IMR-90 (cell line): Measurements from ENCODE around the gene KY. TPM values are rescaled to one million over a fixed set of nuclear protein-coding genes. Genes with fewer than 3 reads are reported as not detected.

ENCODE experiments used
- ATAC-seq: fragments of 200-7000 bp; cut with Tn5 transposase; 2 replicates; pipeline ENCODE4 v1.9.1; 2020; ENCODE audit warnings: low read depth, mild to moderate bottlenecking, moderate library complexity
- BruUV-seq: library from RNA; stranded (reverse); fragments of 400-500 nt; replicated peaks from 2 replicates; lab custom pipeline; 2021; lab: Mats Ljungman, UMichigan
- CTCF ChIA-PET: fragments of 300-600 bp; formaldehyde crosslinking; extraction: SDS; loops from one replicate; lab custom pipeline; 2021; ENCODE audit warnings: antibody characterized with exemption; lab: Yijun Ruan, JAX
- POLR2A ChIA-PET: fragments of 300-600 bp; sonication (Branson Sonifier 250); formaldehyde crosslinking; loops from one replicate; lab custom pipeline; 2022; ENCODE audit warnings: antibody characterized with exemption; ENCODE audit not compliant: unreplicated experiment; lab: Charles Lee
- DNase-seq: peaks from one replicate; pipeline ENCODE4 v3.0.0; 2013
- H2AFZ ChIP-seq: replicated peaks from 2 replicates; pipeline ENCODE3; 2013; ENCODE audit warnings: low read length, mild to moderate bottlenecking; ENCODE audit not compliant: poor library complexity
- H2AK5ac ChIP-seq: 2 replicates; pipeline ENCODE4 v1.6.1; 2013; ENCODE audit warnings: low read depth, low read length, inconsistent platforms
- H2AK9ac ChIP-seq: replicated peaks from 2 replicates; pipeline ENCODE3; 2013; ENCODE audit warnings: mild to moderate bottlenecking, low read depth, low read length, moderate library complexity; ENCODE audit not compliant: poor library complexity
- H2BK120ac ChIP-seq: 2 replicates; pipeline ENCODE4 v1.6.1; 2013; ENCODE audit warnings: low read depth, low read length, inconsistent platforms
- H2BK15ac ChIP-seq: 3 replicates; pipeline ENCODE4 v1.6.1; 2013; ENCODE audit warnings: low read depth, low read length, inconsistent platforms
- H2BK20ac ChIP-seq: 2 replicates; pipeline ENCODE4 v1.6.1; 2013; ENCODE audit warnings: low read depth, mild to moderate bottlenecking, inconsistent platforms, low read length, moderate library complexity
- H2BK5ac ChIP-seq: 2 replicates; pipeline ENCODE4 v1.6.1; 2013; ENCODE audit warnings: mild to moderate bottlenecking, low read depth, low read length, inconsistent platforms; ENCODE audit not compliant: poor library complexity, severe bottlenecking
- H3K14ac ChIP-seq: replicated peaks from 2 replicates; pipeline ENCODE4 v1.6.1; 2013; ENCODE audit warnings: low read depth, low read length, inconsistent platforms
- H3K18ac ChIP-seq: 2 replicates; pipeline ENCODE4 v1.6.1; 2013; ENCODE audit warnings: low read depth, low read length, control low read depth
- H3K23ac ChIP-seq: 2 replicates; pipeline ENCODE4 v1.6.1; 2013; ENCODE audit warnings: low read depth, low read length, inconsistent platforms
- H3K27ac ChIP-seq: 2 replicates; pipeline ENCODE4 v1.5.1; 2013; ENCODE audit warnings: mild to moderate bottlenecking, control low read depth, low read length; ENCODE audit not compliant: insufficient read depth
- H3K27me3 ChIP-seq: 2 replicates; pipeline ENCODE4 v1.6.1; 2013; ENCODE audit warnings: low read length; ENCODE audit not compliant: control insufficient read depth, insufficient read depth
- H3K36me3 ChIP-seq: 2 replicates; pipeline ENCODE4 v1.6.1; 2013; ENCODE audit warnings: low read length, mixed read lengths; ENCODE audit not compliant: control insufficient read depth, insufficient read depth
- H3K4ac ChIP-seq: 2 replicates; pipeline ENCODE4 v1.6.1; 2013; ENCODE audit warnings: low read depth, low read length, inconsistent platforms
- H3K4me1 ChIP-seq: 2 replicates; pipeline ENCODE4 v1.6.1; 2013; ENCODE audit warnings: low read length, mixed read lengths; ENCODE audit not compliant: control insufficient read depth, insufficient read depth
- H3K4me2 ChIP-seq: 2 replicates; pipeline ENCODE4 v1.6.1; 2013; ENCODE audit warnings: low read depth, mild to moderate bottlenecking, control low read depth, low read length, moderate library complexity
- H3K4me3 ChIP-seq: 2 replicates; pipeline ENCODE4 v1.5.1; 2013; ENCODE audit warnings: low read depth, mild to moderate bottlenecking, control low read depth, low read length, moderate library complexity; ENCODE audit not compliant: insufficient read depth
- H3K56ac ChIP-seq: 2 replicates; pipeline ENCODE4 v1.6.1; 2013; ENCODE audit warnings: low read length, inconsistent platforms; ENCODE audit not compliant: insufficient read depth; ENCODE audit errors: extremely low read depth
- H3K79me1 ChIP-seq, 2 experiments: 2 replicates each; pipeline ENCODE4 v1.6.1; 2013; ENCODE audit warnings: low read length in 2 of 2, inconsistent platforms in 1 of 2, low read depth in 1 of 2
- H3K9ac ChIP-seq: 2 replicates; pipeline ENCODE4 v1.6.1; 2013; ENCODE audit warnings: low read depth, low read length, control low read depth
- H3K9me1 ChIP-seq: 2 replicates; pipeline ENCODE4 v1.6.1; 2013; ENCODE audit warnings: low read length, inconsistent platforms; ENCODE audit not compliant: insufficient read depth
- H3K9me3 ChIP-seq: 2 replicates; pipeline ENCODE4 v1.6.1; 2013; ENCODE audit warnings: low read length; ENCODE audit not compliant: control insufficient read depth, insufficient read depth
- H4K20me1 ChIP-seq: 2 replicates; pipeline ENCODE4 v1.6.1; 2013; ENCODE audit warnings: low read length, inconsistent platforms; ENCODE audit not compliant: insufficient read depth
- H4K5ac ChIP-seq: 2 replicates; pipeline ENCODE4 v1.6.1; 2013; ENCODE audit warnings: mild to moderate bottlenecking, low read depth, low read length, control low read depth
- H4K8ac ChIP-seq, 2 experiments: 2 replicates each; pipeline ENCODE4 v1.6.1; 2013; ENCODE audit warnings: low read depth in 2 of 2, low read length in 2 of 2, control low read depth in 1 of 2, inconsistent platforms in 1 of 2
- H4K91ac ChIP-seq: 2 replicates; pipeline ENCODE4 v1.6.1; 2013; ENCODE audit warnings: low read depth, low read length, inconsistent platforms; ENCODE audit not compliant: insufficient read depth
- BHLHE40 ChIP-seq: fragments of 150-350 bp; IDR thresholded peaks from 2 replicates; pipeline ENCODE4 v1.6.1; 2016; ENCODE audit warnings: mild to moderate bottlenecking, low read depth, low read length
- CEBPB ChIP-seq: IDR thresholded peaks from 2 replicates; pipeline ENCODE4 v1.6.1; 2012; ENCODE audit warnings: low read depth, low read length, improper control_type of control experiment
- CHD1 ChIP-seq: IDR thresholded peaks from 2 replicates; pipeline ENCODE4 v1.6.1; 2012; ENCODE audit warnings: low read depth, low read length, improper control_type of control experiment
- ELK1 ChIP-seq: fragments of 150-350 bp; IDR thresholded peaks from 2 replicates; pipeline ENCODE4 v1.6.1; 2016; ENCODE audit warnings: low read depth, mild to moderate bottlenecking, low read length, moderate library complexity, borderline replicate concordance
- FOS ChIP-seq: fragments of 150-350 bp; IDR thresholded peaks from 2 replicates; pipeline ENCODE4 v1.6.1; 2016; ENCODE audit warnings: low read depth, low read length
- MAFK ChIP-seq: IDR thresholded peaks from 2 replicates; pipeline ENCODE4 v1.6.1; 2012; ENCODE audit warnings: low read depth, low read length, improper control_type of control experiment
- MAZ ChIP-seq: IDR thresholded peaks from 2 replicates; pipeline ENCODE4 v1.6.1; 2012; ENCODE audit warnings: low read depth, mild to moderate bottlenecking, low read length, improper control_type of control experiment, moderate library complexity, borderline replicate concordance
- MXI1 ChIP-seq: IDR thresholded peaks from 2 replicates; pipeline ENCODE4 v1.6.1; 2012; ENCODE audit warnings: low read depth, mild to moderate bottlenecking, low read length, moderate library complexity, borderline replicate concordance
- NFE2L2 ChIP-seq: fragments of 150-350 bp; IDR thresholded peaks from 2 replicates; pipeline ENCODE4 v1.6.1; 2016; ENCODE audit warnings: low read depth, mild to moderate bottlenecking, low read length
- POLR2A ChIP-seq: IDR thresholded peaks from 2 replicates; pipeline ENCODE4 v1.6.1; 2012; ENCODE audit warnings: mild to moderate bottlenecking, low read depth, low read length
- RAD21 ChIP-seq: IDR thresholded peaks from 2 replicates; pipeline ENCODE4 v1.6.1; 2012; ENCODE audit warnings: low read length, improper control_type of control experiment
- RCOR1 ChIP-seq: IDR thresholded peaks from 2 replicates; pipeline ENCODE4 v1.6.1; 2012; ENCODE audit warnings: mild to moderate bottlenecking, low read length, improper control_type of control experiment; ENCODE audit not compliant: insufficient replicate concordance
- RFX5 ChIP-seq: IDR thresholded peaks from 2 replicates; pipeline ENCODE4 v1.8.0; 2012; ENCODE audit warnings: low read depth, mild to moderate bottlenecking, low read length, moderate library complexity
- SMC3 ChIP-seq: fragments of 150-350 bp; IDR thresholded peaks from 2 replicates; pipeline ENCODE4 v1.6.1; 2016; ENCODE audit warnings: low read depth, mild to moderate bottlenecking, antibody characterized with exemption, low read length, moderate library complexity
- USF2 ChIP-seq: fragments of 150-350 bp; IDR thresholded peaks from 2 replicates; pipeline ENCODE4 v1.6.1; 2017; ENCODE audit warnings: mild to moderate bottlenecking, antibody characterized with exemption, low read length, low read depth
- WGBS, 2 experiments: methylation state at CpG; one replicate each; pipeline versions ENCODE4 v1.1.5 to v1.1.7; 2013; ENCODE audit warnings: missing lambda C conversion rate in 2 of 2; ENCODE audit not compliant: insufficient read length in 1 of 2; ENCODE audit errors: extremely low coverage in 2 of 2; 5-methylcytosine and 5-hydroxymethylcytosine counted together
- dilution Hi-C: fragments of 300-500 bp; cut with HindIII; formaldehyde crosslinking; loops from one replicate; pipeline ENCODE4 v1.14.3; 2018; ENCODE audit warnings: low sequenced_read_pairs; ENCODE audit not compliant: unreplicated experiment
- in situ Hi-C: fragments of 300-500 bp; cut with MboI; formaldehyde crosslinking; loops from 3 replicates; pipeline ENCODE4 v1.14.3; 2019; ENCODE audit warnings: low sequenced_read_pairs, inconsistent platforms, mixed read lengths
- intact Hi-C: fragments of 100-400 bp; cut with micrococcal nuclease; formaldehyde crosslinking; loops from 2 replicates; pipeline ENCODE4 v1.10.0; 2022
- polyA plus RNA-seq, 3 experiments: library from polyadenylated mRNA; depleted of rRNA; stranded (reverse); fragments of >200 nt; gene quantifications; 2 replicates each; pipeline ENCODE4 v1.2.3, GENCODE V29; 2012; ENCODE audit warnings: low replicate concordance in 1 of 3
- total RNA-seq: library from RNA; depleted of rRNA; stranded (reverse); fragments of >200 nt; gene quantifications from 2 replicates; pipeline ENCODE4 v1.2.3, GENCODE V29; 2012
- TF ChIP-seq, protein P1 (sequence below): conservative IDR thresholded peaks from 2 replicates; pipeline ENCODE4 v1.5.1; 2012; ENCODE audit warnings: mild to moderate bottlenecking, low read depth, low read length, improper control_type of control experiment

KY gene
- total and polyA plus RNA-seq, 2 of the 4 experiments (the other 2 are of a cell fraction) = under 0.01 to 0.09 TPM

DNA sequence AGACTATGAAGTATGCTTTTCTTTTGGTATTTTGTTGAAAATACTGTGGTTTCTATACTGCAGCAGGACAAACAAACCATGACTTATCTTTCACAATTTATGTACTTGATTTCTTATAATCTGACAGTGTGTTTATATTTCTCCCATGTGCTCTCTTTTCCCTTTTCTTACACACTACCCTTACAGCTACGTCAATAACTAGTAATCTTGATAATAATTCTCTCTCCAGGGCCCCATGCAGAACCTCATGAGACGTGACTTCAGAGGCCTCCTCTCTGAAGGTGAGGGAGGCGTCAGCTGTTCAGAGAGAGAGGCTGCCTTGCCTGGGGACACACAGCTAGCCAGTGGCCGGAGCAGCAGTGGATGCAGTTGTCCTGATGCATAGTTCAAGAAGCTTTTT is 35.9 kb downstream of the KY start:
- Histone ChIP-seq H3K4me3 (no peak overlapping the region), H4K91ac (no peak overlapping the region), H2AK9ac (no peak overlapping the region), H2BK15ac (no peak overlapping the region), H2BK20ac (no peak overlapping the region), H3K9me1 (no peaks in the 10 kb centered on the region; the same call in 1 of the 2 replicates), H2AFZ (no peak overlapping the region), H3K36me3 (no peaks in the 10 kb centered on the region), H3K27ac (no peak overlapping the region), H2BK5ac (no peak overlapping the region), H3K9ac (no peak overlapping the region), H3K79me1 (no peaks in the 10 kb centered on the region), H2AK5ac (no peak overlapping the region), H3K27me3 (peaks cover 32% of the 10 kb centered on the region), H4K5ac (no peak overlapping the region), H4K20me1 (no peaks in the 10 kb centered on the region), H3K18ac (no peak overlapping the region), H2BK120ac (no peak overlapping the region), H3K9me3 (no peaks in the 10 kb centered on the region), H3K4ac (no peak overlapping the region), H3K56ac (no peak overlapping the region), H3K4me2 (no peak overlapping the region), H3K4me1 (peaks cover 2% of the 10 kb centered on the region; the same call in 1 of the 2 replicates), H4K8ac (no peak overlapping the region), H3K23ac (no peak overlapping the region), H3K14ac (no peak overlapping the region)
- intact Hi-C loops = no loop called here
- no CpG with 5 or more reads among the region's 4 CpGs for whole genome bisulfite sequencing, 2 experiments
- CTCF ChIA-PET = interaction anchor here (0.6 to 2.1 kb wide), 2 partner anchors 14 to 18 kb away, joined by 4 to 8 read pairs; no protein-coding TSS in a partner anchor
- in situ Hi-C loops = no loop called here
- POLR2A ChIA-PET = interaction anchor here (0.5 to 0.6 kb wide), 2 partner anchors 58 to 84 kb away, joined by 3 to 25 read pairs; no protein-coding TSS in a partner anchor
- dilution Hi-C loops = no loop called here
- BruUV-seq = no TSS peak
- TF ChIP-seq, protein P1, sequence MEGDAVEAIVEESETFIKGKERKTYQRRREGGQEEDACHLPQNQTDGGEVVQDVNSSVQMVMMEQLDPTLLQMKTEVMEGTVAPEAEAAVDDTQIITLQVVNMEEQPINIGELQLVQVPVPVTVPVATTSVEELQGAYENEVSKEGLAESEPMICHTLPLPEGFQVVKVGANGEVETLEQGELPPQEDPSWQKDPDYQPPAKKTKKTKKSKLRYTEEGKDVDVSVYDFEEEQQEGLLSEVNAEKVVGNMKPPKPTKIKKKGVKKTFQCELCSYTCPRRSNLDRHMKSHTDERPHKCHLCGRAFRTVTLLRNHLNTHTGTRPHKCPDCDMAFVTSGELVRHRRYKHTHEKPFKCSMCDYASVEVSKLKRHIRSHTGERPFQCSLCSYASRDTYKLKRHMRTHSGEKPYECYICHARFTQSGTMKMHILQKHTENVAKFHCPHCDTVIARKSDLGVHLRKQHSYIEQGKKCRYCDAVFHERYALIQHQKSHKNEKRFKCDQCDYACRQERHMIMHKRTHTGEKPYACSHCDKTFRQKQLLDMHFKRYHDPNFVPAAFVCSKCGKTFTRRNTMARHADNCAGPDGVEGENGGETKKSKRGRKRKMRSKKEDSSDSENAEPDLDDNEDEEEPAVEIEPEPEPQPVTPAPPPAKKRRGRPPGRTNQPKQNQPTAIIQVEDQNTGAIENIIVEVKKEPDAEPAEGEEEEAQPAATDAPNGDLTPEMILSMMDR = no peak
- TF ChIP-seq RCOR1 (no peak), MAFK (no peak), MXI1 (no peak), RAD21 (no peak), USF2 (no peak), CEBPB (no peak), ELK1 (no peak), RFX5 (no peak), MAZ (no peak), SMC3 (no peak), NFE2L2 (no peak), BHLHE40 (no peak), CHD1 (no peak), FOS (no peak), POLR2A (no peak)
- ATAC-seq (peak; percentile 75), DNase-seq (peak; percentile 41)
